Neutrophil (primary cell): ENCODE measurements around the gene SLC25A26.
"Not testable (repeated sequence)": the region's sequence is repeated elsewhere in the genome, so short reads cannot be mapped to it uniquely, and the experiment has no call there.

ENCODE experiments used
- H3K27ac ChIP-seq: fragments of 200-600 bp; sonication (generic); 2 replicates; pipeline ENCODE4 v1.5.1; 2016; ENCODE audit warnings: mild to moderate bottlenecking, moderate library complexity
- H3K27me3 ChIP-seq: fragments of 200-600 bp; sonication (generic); 2 replicates; pipeline ENCODE4 v1.6.0; 2016; ENCODE audit warnings: mild to moderate bottlenecking
- H3K36me3 ChIP-seq: fragments of 200-600 bp; sonication (generic); 2 replicates; pipeline ENCODE4 v1.5.1; 2017
- H3K4me1 ChIP-seq, 2 experiments: fragments of 200-600 bp in 1 of 2; sonication (generic) in 1 of 2; 1 replicate in 1 of 2; 2 replicates in 1 of 2; pipeline versions ENCODE4 v1.5.1 to v1.6.1; 2013 to 2016; ENCODE audit warnings: low read depth in 1 of 2, low read length in 1 of 2, mild to moderate bottlenecking in 1 of 2, moderate library complexity in 1 of 2; ENCODE audit not compliant: control insufficient read depth in 1 of 2, insufficient read depth in 1 of 2
- H3K4me3 ChIP-seq, 2 experiments: fragments of 200-600 bp in 1 of 2; sonication (generic) in 1 of 2; 1 replicate in 1 of 2; 2 replicates in 1 of 2; pipeline ENCODE4 v1.5.1; 2013 to 2016; ENCODE audit warnings: low read depth in 1 of 2, low read length in 1 of 2, mild to moderate bottlenecking in 1 of 2, moderate library complexity in 1 of 2
- H3K9me3 ChIP-seq: fragments of 200-600 bp; sonication (generic); 2 replicates; pipeline ENCODE4 v1.5.1; 2016
- CTCF ChIP-seq: fragments of 200-600 bp; sonication (generic); IDR thresholded peaks from 2 replicates; pipeline ENCODE4 v1.5.1; 2016; ENCODE audit warnings: antibody characterized with exemption

The SLC25A26 gene

GRCh38 chr3:66303491-66303901, 82.7 kb downstream of the SLC25A26 start:
- Histone ChIP-seq H3K27me3 (no peaks in the 10 kb centered on the region), H3K4me3 (no peak overlapping the region), H3K9me3 (no peaks in the 10 kb centered on the region), H3K27ac (no peak overlapping the region), H3K4me1 (no peaks in the 10 kb centered on the region), H3K36me3 (no peaks in the 10 kb centered on the region)
- TF ChIP-seq CTCF, result no peak

- no peak overlapping the region for H3K4me3 ChIP-seq
- H3K27ac ChIP-seq, result no peak overlapping the region
- H3K4me1 ChIP-seq, result no peaks in the 10 kb centered on the region
- TF ChIP-seq CTCF, result no peak
- no peaks in the 10 kb centered on the region for H3K9me3 ChIP-seq
- no peaks in the 10 kb centered on the region for H3K36me3 ChIP-seq
- no peaks in the 10 kb centered on the region for H3K27me3 ChIP-seq
These were observed 83.5 kb downstream of the SLC25A26 start for GRCh38 chr3:66304293-66304692.

GRCh38 chr3:66306086-66306485, 85.3 kb downstream of the SLC25A26 start:
- not testable (repeated sequence) for H3K9me3 ChIP-seq, H3K36me3 ChIP-seq, H3K27ac ChIP-seq, H3K4me3 ChIP-seq, H3K4me1 ChIP-seq, H3K27me3 ChIP-seq

GRCh38 chr3:66306991-66307390, 86.2 kb downstream of the SLC25A26 start:
- H3K4me3 ChIP-seq, H3K27ac ChIP-seq, H3K4me1 ChIP-seq, H3K9me3 ChIP-seq, H3K36me3 ChIP-seq, H3K27me3 ChIP-seq: not testable (repeated sequence)

- Histone ChIP-seq H3K4me3 (no peak overlapping the region), H3K36me3 (no peaks in the 10 kb centered on the region), H3K27me3 (no peaks in the 10 kb centered on the region), H3K4me1 (no peaks in the 10 kb centered on the region), H3K27ac (no peak overlapping the region), H3K9me3 (no peaks in the 10 kb centered on the region)
- TF ChIP-seq CTCF, result no peak
These were observed 91.2 kb downstream of the SLC25A26 start for GRCh38 chr3:66312039-66312438.

GRCh38 chr3:66314455-66314854, 93.7 kb downstream of the SLC25A26 start:
- no peak overlapping the region for H3K27ac ChIP-seq
- H3K27me3 ChIP-seq, result no peaks in the 10 kb centered on the region
- no peaks in the 10 kb centered on the region for H3K9me3 ChIP-seq
- H3K4me3 ChIP-seq, result no peak overlapping the region
- H3K36me3 ChIP-seq, result no peaks in the 10 kb centered on the region
- no peak for TF ChIP-seq CTCF
- no peaks in the 10 kb centered on the region for H3K4me1 ChIP-seq

- Histone ChIP-seq H3K36me3 (no peaks in the 10 kb centered on the region), H3K4me3 (no peak overlapping the region), H3K4me1 (no peaks in the 10 kb centered on the region), H3K9me3 (no peaks in the 10 kb centered on the region), H3K27ac (no peak overlapping the region), H3K27me3 (no peaks in the 10 kb centered on the region)
- no peak for TF ChIP-seq CTCF
These were observed 97.1 kb downstream of the SLC25A26 start for GRCh38 chr3:66317750-66318376.
